ACHN (cell line): ENCODE data around the gene BLCAP.
"Not testable (repeated sequence)": the region's sequence is repeated elsewhere in the genome, so short reads cannot be mapped to it uniquely, and the experiment has no call there.

Experiments
- DNase-seq: peaks from one replicate; pipeline ENCODE4 v3.0.0-alpha.2; 2015
- in situ Hi-C: cut with HindIII; loops from 2 replicates; pipeline ENCODE4 v1.10.0; 2017; ENCODE audit warnings: low sequenced_read_pairs, low pct_ligation_motif_present, low pct_unique_long_range_greater_than_20kb

Gene BLCAP

DNA sequence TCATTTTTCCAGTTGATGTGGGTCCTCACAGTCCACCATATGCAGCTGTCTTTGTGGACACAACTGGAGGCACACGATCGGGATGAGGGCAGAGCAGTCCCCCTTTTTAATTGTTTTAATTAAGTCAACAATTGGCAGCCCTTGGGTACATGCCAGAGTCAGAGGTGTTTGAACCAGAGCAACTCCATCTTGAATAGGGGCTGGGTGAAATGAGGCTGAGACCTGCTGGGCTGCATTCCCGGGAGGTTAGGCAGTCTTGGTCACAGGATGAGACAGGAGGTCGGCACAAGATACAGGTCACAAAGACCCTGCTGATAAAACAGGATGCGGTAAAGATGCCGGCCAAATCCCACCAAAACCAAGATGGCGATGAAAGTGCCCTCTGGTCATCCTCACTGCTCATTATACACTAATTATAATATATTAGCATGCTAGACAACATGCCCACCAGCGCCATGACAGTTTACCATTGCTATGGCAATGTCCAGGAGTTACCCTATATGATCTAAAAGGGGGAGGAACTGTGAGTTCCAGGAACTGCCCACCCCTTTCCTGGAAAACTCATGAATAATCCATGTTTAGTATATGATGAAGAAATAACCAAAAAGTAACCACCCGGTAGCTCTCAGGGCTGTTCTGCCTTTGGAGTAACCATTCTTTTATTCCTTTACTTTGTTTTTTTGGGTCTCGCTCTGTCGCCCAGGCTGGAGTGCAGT is 31.8 kb upstream of the BLCAP start:
- in situ Hi-C loops = no loop called here
- no peak for DNase-seq

DNA sequence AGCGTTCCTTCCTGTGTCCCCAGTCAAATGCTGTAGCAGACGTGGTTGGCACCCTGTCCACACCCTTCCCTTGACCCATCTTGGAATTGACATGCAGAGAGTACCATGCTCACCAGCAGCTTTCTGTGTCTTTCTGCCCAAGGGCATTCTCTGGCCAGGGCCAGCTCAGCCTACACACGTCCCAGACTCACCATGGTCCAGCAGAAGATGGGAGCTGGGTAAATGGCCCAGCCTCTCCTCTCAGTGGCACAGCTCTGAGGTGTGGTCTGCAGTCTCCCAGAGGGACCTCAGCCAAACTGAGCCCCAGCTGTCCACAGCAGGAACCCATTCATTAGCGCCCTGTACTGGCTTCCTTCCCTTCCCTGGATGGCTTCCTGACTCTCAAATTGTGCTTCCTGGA is 31.1 kb upstream of the BLCAP start:
- DNase-seq = no peak
- in situ Hi-C loops = no loop called here

DNA sequence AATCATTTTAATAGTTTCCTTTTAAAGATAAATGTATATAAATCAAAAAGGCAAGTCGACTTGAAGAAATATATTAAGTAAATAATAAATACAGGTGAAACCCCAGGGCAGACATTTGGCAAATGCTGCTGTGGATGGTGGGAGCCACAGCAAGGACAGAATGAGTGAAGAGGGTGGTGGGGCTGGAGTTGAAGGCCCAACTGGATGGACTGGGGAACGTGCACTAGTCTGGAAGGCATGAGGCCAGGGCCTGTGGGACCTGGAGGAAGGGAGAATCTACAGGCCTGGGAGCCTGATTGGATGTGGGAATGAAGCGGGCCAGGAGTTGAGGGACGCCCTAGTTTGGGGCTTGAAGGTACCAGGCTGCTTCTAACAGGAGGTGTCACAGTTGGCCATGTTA is 30.6 kb upstream of the BLCAP start:
- in situ Hi-C loops = no loop called here
- DNase-seq = no peak

DNA sequence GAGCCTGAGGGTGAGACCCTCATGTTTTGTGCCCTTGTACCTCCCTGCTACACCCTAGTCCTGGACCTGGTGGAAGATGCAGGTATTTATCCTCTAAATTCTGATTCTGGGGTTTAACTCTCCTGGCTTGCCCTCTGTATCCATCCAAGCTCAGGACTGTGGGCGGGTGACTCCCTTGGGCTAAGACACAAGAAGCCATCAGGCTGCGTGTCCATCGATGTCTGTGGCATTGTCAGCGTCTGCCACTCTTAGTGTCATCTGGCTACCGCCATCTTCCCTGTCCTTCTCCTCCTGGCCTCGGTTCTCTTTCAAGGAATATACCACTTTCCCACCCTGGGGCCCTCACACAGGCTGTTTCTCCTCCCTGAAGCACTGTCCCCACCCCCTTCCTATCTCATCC is 28.9 kb upstream of the BLCAP start:
- DNase-seq = no peak
- in situ Hi-C loops = no loop called here

DNA sequence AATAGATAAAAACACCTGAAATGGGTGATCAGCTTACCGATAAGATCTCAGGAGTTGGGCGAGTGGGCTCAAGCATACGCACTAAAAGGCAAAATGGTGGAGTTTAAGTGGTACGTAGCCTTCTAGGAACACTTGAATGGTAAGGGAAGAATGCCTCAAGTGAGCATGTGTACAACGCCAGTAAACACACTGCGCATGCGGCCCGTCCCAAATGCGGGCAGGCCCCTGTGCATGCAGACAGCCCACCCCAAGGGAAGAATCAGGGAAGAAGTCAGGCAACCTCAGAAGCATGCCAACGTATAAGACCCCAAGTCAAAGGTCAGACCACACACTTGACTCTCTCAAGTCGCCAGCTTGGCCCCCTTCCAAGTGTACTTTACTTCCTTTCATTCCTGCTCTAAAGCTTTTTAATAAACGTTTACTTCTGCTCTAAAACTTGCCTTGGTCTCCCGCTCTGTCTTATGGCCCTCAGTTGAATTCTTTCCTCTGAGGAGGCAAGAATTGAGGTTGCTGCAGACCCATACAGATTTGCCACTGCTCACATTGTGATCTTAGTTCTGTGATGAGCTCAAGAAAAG is 27.1 kb upstream of the BLCAP start:
- DNase-seq, in situ Hi-C loops: not testable (repeated sequence)

DNA sequence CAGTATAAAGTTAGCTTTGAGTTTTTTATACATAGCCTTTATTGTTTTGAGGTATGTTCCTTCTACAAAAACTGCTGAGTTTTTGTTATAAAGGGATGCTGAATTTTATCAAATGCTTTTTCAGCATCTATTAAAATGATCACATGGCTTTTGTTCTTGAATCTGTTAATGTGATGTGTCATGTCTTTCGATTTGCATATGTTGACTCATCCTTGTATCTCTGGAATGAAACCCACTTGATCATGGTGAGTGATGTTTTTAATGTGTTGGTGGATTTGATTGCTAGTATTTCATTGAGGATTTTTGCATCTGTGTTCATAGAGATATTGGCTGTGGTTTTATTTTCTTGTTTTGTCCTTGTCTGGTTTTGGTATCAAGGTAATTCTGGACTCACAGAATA is 24.7 kb upstream of the BLCAP start:
- in situ Hi-C loops = no loop called here
- DNase-seq = no peak

DNA sequence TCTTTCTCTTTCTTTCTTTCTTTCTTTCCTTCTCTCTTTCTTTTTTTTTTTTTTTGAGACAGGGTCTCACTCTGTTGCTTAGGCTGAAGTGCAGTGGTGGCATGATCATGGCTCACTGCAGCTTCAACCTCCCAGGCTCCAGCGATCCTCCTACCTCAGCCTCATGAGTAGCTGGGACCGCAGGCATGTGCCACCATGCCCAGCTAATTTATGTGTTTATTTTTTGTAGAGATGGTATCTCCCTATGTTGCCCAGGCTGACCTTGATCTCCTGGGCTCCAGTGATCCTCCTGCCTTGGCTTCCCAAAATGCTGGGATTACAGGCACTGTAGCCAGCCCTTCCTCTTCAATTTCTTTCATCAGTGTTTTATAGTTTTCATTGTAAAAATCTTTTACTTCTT is 24.0 kb upstream of the BLCAP start:
- in situ Hi-C loops, DNase-seq: not testable (repeated sequence)

DNA sequence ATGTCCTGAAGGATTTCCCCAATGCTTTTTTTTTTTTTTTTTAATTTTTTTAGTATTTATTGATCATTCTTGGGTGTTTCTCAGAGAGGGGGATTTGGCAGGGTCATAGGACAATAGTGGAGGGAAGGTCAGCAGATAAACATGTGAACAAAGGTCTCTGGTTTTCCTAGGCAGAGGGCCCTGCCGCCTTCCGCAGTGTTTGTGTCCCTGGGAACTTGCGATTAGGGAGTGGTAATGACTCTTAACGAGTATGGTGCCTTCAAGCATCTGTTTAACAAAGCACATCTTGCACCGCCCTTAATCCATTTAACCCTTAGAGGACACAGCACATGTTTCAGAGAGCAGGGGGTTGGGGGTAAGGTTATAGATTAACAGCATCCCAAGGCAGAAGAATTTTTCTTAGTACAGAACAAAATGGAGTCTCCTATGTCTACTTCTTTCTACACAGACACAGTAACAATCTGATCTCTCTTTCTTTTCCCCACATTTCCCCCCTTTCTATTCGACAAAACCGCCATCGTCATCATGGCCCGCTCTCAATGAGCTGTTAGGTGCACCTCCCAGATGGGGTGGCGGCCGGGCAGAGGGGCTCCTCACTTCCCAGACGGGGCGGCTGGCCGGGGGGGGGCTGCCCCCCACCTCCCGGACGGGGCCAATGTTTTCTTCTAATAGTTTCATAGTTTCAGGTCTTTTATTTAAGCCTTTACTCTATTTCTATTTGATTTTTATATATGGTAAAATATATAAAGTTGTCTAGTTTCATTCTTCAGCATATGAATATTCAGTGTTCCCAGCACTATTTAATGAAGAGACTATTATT is 22.6 kb upstream of the BLCAP start:
- in situ Hi-C loops, DNase-seq: not testable (repeated sequence)

DNA sequence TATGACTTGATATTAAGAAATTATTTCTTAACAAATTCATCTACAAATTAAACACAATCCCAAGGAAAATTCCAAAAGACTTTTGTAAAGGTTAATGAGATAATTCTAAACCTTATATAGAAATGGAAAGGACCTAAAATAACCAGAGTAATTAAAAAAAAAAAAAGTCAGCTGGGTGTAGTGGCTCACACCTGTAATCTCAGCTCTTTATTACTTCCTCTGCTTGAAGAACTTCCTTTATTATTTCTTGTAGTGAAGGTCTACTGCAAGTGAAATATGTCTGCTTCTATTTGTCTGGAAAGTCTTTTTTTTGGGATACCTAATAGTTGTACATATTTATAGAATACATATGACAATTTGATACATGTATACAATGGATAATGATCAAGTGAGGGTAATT is 20.2 kb upstream of the BLCAP start:
- no peak for DNase-seq
- in situ Hi-C loops = no loop called here

DNA sequence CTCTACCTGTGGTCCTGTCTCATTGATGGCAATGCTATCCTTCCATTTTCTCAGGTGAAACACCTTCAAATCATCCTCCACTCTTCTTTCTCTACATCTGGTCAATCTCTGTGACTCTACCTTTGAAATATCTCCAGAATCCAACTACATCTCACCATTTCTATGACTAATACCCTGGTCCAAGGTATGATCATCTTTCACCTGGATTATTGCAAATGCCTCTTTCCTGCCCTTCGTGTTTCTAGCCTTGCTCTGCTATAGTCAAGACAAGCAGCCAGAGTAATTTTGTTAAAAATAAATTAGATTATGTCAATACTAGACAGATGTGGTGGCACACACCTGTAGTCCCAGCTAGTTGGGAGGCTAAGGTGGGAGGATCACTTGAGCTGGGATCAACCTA is 17.8 kb upstream of the BLCAP start:
- in situ Hi-C loops = no loop called here

DNA sequence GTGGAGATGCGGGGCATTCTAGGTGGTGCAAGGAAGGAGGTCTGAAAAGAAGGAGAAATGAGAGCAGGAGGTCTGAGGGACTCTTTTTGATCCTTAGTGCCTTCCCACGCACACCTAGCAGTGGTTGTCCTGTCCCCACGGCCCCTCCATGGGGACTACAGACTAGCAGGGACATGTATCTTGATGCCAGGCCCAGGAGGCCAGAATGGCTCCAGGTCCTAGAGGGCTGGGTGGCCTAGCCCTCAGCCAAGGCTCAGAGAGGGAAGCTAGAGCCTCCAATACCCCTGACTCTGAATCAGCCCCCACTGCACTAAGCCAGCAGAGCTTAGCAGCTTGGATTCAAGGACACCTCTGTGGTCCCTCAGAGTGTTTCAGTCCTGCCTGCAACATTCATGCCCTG is 16.7 kb upstream of the BLCAP start:
- no peak for DNase-seq
- in situ Hi-C loops = no loop called here

More for the DNA sequence above, 17.8 kb upstream of the BLCAP start:
- no peak for DNase-seq

DNA sequence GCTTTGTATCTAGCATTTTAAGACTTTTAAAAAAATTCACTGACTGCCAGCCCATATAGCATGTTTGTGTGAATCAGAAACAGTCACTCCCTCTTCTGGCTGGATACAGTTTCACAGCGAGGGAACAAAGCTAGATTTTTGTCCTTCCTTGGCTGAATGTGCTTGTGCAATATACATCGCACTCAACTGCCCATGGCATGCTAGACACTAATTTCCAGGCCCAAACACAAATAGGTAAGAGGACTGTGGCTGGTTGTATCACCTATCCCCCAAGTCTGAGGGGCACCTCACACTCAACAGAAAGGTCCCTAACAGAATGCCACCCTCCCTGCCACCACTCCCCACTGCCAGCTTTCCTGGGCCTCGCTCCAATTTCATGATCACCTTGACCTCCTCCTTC is 16.2 kb upstream of the BLCAP start:
- in situ Hi-C loops = no loop called here
- DNase-seq = peak; percentile 10

DNA sequence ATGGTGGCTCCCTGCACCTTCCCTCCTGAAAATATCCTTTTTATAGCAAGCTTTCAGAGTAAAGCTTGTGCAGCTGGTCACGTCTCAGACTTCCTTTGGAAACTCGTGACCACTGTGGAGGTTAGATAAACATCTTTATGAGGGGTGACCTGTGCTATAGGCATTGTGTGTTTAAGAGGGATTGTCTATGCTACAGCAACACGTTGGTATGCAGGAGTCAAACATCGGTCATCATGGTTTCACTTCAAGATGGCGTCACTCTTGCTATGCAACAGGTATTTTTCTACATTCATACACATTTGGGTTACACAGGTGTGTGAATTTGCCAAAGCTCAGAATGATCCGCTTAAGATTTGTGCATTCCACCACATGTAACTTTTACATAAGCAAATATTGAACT is 14.6 kb upstream of the BLCAP start:
- in situ Hi-C loops = no loop called here
- DNase-seq = no peak

DNA sequence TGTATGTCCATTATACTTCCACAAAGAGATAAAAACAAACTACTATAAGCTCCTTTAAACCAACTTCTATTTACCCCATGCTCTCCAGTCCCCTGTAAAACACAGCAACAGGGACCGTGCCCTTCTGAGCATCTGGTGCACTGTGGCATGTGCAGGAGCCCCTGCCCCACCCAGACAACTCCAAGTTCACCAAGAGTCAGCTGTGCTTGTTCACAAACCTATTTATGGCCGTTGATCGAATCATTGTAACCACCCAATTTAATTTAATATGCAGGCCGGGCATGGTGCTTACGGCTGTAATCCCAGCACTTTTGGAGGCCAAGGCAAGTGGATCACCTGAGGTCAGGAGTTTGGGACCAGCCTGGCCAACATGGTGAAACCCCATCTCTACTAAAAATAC is 13.7 kb upstream of the BLCAP start:
- no peak for DNase-seq
- in situ Hi-C loops = no loop called here

DNA sequence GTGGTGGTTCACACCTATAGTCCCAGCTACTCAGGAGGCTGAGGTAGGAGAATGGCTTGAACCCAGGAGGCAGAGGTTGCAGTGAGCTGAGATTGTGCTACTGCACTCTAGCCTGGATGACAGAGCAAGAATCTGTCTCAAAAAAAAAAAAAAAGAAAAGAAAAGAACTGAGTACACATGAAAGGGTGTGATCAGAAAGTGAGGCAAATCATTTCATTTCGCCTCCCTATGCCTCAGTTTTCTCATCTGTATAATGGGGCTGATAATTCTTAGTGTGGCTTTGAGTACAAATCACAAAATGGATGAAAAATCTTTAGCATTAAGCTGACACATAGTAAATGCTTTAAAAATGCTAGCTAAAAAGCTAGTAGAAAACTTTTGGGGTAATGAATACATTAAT is 13.2 kb upstream of the BLCAP start:
- in situ Hi-C loops, DNase-seq: not testable (repeated sequence)

DNA sequence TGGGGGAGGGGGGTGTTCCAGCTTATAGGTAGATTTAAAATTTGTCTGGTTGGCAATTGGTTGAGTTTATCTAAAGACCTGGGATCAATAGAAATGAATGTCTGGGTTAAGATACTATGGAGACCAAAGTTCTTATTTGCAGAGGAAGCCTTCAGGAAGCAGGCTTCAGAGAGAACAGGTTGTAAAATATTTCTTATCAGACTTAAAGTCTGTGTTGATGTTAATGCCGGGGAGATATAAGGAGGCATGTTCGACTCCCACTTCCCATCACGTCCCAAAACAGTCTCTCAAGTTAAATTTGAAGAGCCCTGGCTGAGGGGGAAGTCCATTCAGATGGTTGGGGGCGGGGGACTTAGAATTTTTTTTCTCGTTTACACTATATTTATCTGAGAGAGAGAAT is 12.3 kb upstream of the BLCAP start:
- in situ Hi-C loops = no loop called here
- DNase-seq = no peak

DNA sequence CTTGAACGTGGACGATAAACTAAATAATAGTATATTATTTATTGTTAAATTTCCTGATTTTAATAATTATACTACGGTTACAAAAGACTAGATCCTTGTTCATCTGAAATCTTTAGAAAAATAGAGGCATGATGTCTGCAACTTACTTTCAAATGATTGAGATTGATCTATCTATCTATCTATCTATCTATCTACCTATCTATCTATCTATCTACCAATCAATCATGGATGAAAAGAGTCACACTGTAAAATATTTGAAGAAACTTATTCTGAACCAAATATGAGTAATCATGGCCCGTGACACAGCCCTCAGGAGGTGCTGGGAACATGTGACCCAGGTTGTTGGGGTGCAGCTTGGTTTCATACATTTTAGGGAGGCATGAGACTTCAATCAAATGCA is 11.7 kb upstream of the BLCAP start:
- no peak for DNase-seq
- in situ Hi-C loops = no loop called here

DNA sequence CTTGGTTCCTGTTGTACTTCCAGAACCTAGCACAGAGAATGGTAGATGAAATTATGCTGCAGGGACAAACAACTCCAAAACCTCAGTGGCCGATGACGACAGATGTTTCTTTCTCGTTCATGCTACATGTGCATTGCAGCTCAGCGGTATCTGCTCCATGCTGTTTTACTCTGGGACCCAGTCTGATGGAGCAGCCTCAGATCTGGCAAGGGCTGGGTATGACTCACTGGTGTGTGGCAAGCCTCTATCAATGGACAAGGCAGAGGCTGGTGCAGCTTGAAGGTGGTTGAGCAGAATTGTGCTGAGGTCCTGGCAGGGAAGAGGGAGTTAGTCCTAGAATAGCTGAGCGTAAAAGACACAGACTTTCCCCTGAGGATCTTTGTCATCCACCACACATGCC is 10.3 kb upstream of the BLCAP start:
- in situ Hi-C loops = no loop called here

DNA sequence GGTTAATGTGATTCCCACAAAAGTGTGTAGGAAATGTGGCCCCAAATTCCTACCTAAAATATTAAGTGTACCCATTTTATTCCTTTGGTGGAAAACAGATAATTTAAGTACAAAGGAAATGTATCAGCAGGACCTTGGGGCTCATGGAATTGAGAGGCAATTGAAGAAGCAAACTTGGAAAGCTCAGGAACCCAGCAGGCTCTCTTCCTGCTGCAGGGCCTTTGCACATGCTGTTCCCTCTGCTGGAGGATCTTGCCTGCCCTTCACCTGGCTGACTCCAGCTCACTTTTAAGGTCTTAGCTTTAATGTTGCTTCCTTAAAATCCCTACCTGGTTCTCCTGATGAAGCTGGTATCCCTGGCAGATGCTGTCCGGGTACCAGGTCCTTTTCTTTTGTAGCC is 9.8 kb upstream of the BLCAP start:
- in situ Hi-C loops = no loop called here
- DNase-seq = no peak

More for the DNA sequence above, 10.3 kb upstream of the BLCAP start:
- peak; percentile 48 for DNase-seq
